IPS-NIHi7 (cell line): Measurements from ENCODE around the gene OR52H1.
"Not testable (repeated sequence)": the region's sequence is repeated elsewhere in the genome, so short reads cannot be mapped to it uniquely, and the experiment has no call there.

ENCODE experiments used
- DNase-seq: peaks from one replicate; pipeline ENCODE4 v3.0.0; 2012; ENCODE audit warnings: mixed read lengths; ENCODE audit errors: extremely low spot score

Gene OR52H1

GRCh38 chr11:5548440-5548839 is at the start of gene OR52H1:
TSS of gene OR52H1 (minus strand) at chr11:5548540. CDS start at chr11:5545505, 3,035 bp downstream.
- no peak for DNase-seq

DNA sequence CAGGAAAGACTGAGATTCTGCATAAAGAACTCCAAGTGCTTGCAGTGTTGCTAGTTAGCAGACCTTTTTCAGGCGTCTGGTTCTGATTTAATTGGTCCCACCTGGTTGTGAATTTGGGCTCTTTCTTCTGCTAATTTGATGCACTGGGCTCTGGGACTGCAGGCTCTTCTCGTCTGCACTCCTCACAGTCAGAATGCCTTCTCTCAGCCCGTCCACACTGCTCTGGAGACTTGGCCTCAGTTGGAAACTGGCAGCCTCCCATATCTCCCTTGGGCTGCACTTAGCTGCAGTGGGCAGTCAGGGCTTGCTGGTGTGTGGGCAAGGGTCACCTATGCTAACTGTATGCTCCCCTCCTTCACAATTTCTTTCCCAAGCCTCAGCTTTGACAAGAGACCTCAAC is 49.6 kb upstream of the OR52H1 start:
- DNase-seq, result peak; percentile 18

GRCh38 chr11:5596607-5597201 is 48.4 kb upstream of the OR52H1 start, which contains the start of gene TRIM6:
TSS of gene TRIM6 (plus strand) at chr11:5596637. CDS start at chr11:5596898, 261 bp downstream.
- DNase-seq, result peak; percentile 70

GRCh38 chr11:5593146-5593545 is 44.8 kb upstream of the OR52H1 start:
- DNase-seq, result no peak

DNA sequence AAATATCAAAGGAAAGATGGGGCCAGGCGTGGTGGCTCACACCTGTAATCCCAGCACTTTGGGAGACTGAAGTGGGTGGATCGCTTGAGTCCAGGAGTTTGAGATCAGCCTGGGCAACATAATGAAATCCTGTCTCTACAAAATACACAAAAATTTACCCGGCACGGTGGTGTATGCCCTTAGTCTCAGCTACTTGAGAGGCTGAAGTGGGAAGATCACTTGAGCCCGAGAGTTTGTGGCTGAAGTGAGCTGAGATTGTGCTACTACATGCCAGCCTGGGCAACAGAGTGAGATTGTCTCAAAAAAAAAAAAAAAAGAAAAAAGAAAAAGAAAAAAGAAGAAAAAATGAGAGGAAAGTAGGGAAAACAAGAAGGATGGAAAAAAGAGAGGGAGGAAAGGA is 44.3 kb upstream of the OR52H1 start:
- no peak for DNase-seq

- DNase-seq, result no peak
These were observed 43.3 kb upstream of the OR52H1 start for GRCh38 chr11:5591613-5592012.

- DNase-seq, result not testable (repeated sequence)
These were observed 41.6 kb upstream of the OR52H1 start for GRCh38 chr11:5589906-5590305.

DNA sequence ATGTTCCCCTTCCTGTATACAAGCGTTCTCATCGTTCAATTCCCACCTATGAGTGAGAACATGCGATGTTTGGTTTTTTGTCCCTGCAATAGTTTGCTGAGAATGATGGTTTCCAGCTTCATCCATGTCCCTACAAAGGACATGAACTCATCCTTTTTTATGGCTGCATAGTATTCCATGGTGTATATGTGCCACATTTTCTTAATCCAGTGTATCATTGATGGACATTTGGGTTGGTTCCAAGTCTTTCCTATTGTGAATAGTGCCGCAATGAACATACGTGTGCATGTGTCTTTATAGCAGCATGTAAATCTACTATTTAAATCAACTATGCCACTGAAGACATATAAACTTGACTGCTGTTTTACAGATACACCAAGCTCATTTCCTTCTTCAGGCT is 36.1 kb upstream of the OR52H1 start:
- not testable (repeated sequence) for DNase-seq

DNA sequence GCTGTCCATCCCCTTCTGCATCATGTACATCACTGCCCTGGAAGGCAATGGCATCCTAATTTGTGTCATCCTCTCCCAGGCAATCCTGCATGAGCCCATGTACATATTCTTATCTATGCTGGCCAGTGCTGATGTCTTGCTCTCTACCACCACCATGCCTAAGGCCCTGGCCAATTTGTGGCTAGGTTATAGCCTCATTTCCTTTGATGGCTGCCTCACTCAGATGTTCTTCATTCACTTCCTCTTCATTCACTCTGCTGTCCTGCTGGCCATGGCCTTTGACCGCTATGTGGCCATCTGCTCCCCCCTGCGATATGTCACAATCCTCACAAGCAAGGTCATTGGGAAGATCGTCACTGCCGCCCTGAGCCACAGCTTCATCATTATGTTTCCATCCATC is 32.7 kb upstream of the OR52H1 start:
- DNase-seq, result no peak

GRCh38 chr11:5580577-5580976 is 32.2 kb upstream of the OR52H1 start, which contains the start of gene OR52B6:
TSS of gene OR52B6 (plus strand) at chr11:5580877. CDS start at chr11:5580877, 0 bp downstream.
- DNase-seq, result no peak

DNA sequence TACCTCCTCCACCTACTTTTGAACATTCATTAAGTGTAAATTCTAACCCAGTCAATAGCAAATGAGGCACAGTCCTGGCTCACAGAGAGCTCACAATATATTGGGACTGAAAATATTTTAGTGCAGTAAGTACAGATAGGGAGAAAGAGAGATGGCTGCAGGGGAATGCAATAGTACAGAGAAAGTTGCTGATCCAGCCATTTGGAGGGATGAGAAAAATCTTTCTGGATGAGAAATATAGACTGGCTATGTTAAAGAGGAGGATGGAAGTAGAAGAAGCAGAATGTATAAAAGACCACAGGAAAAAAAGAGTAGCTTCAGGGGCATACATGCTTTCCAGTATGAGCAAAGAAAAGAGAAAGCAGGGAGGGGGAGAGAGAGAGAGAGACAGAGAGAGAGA is 28.8 kb upstream of the OR52H1 start:
- DNase-seq, result no peak

- no peak for DNase-seq
These were observed 26.8 kb upstream of the OR52H1 start for GRCh38 chr11:5575152-5575551.

DNA sequence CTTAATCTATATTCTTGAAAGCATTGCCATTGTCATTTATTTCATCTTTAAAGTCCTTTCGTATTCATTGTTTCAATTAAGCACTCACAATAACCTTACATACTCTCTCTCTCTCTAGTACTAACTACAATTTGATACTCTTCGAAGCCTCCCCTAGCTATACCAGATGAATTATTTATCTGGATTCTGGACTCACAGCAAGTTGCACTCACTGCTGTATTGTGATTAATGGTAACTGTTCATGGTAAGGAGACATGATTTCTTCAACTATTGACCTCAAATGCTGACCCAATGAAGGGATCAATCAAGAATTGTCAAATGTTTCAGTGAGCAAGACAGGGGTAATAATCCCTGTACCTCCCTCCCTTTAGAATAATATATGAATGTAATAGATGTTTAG is 26.3 kb upstream of the OR52H1 start:
- no peak for DNase-seq

GRCh38 chr11:5564259-5565019 is 16.1 kb upstream of the OR52H1 start:
- DNase-seq, result no peak

GRCh38 chr11:5557751-5558150 is 9.4 kb upstream of the OR52H1 start:
- DNase-seq, result no peak

GRCh38 chr11:5556596-5557188 is 8.4 kb upstream of the OR52H1 start:
- peak; percentile 11 for DNase-seq

DNA sequence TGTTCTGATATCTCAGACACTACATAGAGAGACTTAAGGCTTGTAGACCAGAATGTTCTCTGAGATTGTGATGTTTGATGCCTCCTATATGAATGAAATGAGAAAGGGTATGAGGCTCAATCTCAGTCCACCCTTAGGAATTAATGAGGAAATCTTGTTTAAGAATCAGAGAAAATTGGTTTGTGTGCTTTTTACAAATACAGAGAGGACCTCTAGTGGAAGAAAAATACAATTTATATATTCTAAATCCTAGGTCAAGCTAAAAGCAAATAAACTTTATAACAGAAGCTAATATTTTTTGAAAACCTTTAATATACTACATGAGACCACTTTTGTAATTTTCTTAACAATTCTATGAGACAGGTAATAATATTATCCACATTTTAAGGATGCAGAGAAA is 5.0 kb upstream of the OR52H1 start:
- no peak for DNase-seq

DNA sequence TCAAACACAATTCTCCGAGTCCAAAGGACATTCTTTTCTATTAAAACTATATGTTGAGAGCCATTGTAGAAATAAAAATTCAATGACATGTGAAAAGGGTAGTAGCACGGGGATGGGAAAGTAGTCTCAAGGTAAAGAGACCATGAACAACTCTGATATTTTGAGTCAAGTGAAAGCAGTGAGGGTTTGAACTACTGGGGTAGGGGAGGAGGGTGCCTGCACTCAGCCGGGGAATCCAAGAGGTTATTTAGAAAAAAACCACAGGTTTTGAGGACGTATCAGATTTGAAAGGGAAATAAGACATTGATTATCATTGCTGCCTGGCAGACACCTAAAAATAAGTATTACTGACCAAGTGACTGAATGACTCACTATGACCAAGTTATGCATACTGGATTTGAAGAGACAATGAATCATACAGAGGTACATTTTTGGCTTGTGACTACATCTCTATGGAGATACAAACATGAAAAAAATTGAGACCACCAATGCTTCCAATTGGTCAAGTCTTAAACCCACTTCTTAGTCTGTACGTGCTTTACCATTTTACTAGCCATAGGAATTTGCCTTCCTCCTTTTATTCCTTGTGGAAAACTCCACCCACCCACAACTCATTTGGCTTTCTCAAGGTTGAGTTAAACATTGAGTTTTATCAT is 2.2 kb upstream of the OR52H1 start:
- DNase-seq, result no peak

GRCh38 chr11:5547982-5548381 is 358 bp downstream of the OR52H1 start:
- DNase-seq, result no peak

GRCh38 chr11:5546457-5546856 is 1.9 kb downstream of the OR52H1 start:
- no peak for DNase-seq

GRCh38 chr11:5541427-5541826 is 6.9 kb downstream of the OR52H1 start:
- DNase-seq, result no peak

DNA sequence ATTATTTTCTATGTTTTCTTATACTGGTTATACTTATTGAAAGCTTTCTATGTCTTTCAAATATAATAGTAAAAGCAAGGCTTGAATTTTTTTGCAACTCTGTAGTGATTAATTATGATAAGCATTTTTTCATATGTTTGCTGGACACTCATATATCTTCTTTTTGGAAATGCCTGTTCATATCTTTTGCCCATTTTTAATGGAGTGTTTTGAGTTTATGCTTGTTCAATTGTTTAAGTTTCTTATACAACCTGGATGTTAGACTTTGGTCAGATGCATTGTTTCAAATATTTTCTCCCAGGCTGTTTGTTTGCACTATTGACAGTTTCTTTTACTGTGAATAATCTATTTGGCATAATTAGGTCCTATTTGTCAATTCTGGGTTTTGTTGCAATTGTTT is 11.9 kb downstream of the OR52H1 start:
- no peak for DNase-seq
